IMR-90 (cell line): ENCODE measurements around the gene MYO3B. TPM values are rescaled to one million over a fixed set of nuclear protein-coding genes. Genes with fewer than 3 reads are reported as not detected.

Experiments
- ATAC-seq: fragments of 200-7000 bp; cut with Tn5 transposase; 2 replicates; pipeline ENCODE4 v1.9.1; 2020; ENCODE audit warnings: low read depth, mild to moderate bottlenecking, moderate library complexity
- BruUV-seq: library from RNA; stranded (reverse); fragments of 400-500 nt; replicated peaks from 2 replicates; lab custom pipeline; 2021; lab: Mats Ljungman, UMichigan
- CTCF ChIA-PET: fragments of 300-600 bp; formaldehyde crosslinking; extraction: SDS; loops from one replicate; lab custom pipeline; 2021; ENCODE audit warnings: antibody characterized with exemption; lab: Yijun Ruan, JAX
- POLR2A ChIA-PET: fragments of 300-600 bp; sonication (Branson Sonifier 250); formaldehyde crosslinking; loops from one replicate; lab custom pipeline; 2022; ENCODE audit warnings: antibody characterized with exemption; ENCODE audit not compliant: unreplicated experiment; lab: Charles Lee
- DNase-seq: peaks from one replicate; pipeline ENCODE4 v3.0.0; 2013
- H2AFZ ChIP-seq: replicated peaks from 2 replicates; pipeline ENCODE3; 2013; ENCODE audit warnings: low read length, mild to moderate bottlenecking; ENCODE audit not compliant: poor library complexity
- H2AK5ac ChIP-seq: 2 replicates; pipeline ENCODE4 v1.6.1; 2013; ENCODE audit warnings: low read depth, low read length, inconsistent platforms
- H2AK9ac ChIP-seq: replicated peaks from 2 replicates; pipeline ENCODE3; 2013; ENCODE audit warnings: mild to moderate bottlenecking, low read depth, low read length, moderate library complexity; ENCODE audit not compliant: poor library complexity
- H2BK120ac ChIP-seq: 2 replicates; pipeline ENCODE4 v1.6.1; 2013; ENCODE audit warnings: low read depth, low read length, inconsistent platforms
- H2BK15ac ChIP-seq: 3 replicates; pipeline ENCODE4 v1.6.1; 2013; ENCODE audit warnings: low read depth, low read length, inconsistent platforms
- H2BK20ac ChIP-seq: 2 replicates; pipeline ENCODE4 v1.6.1; 2013; ENCODE audit warnings: low read depth, mild to moderate bottlenecking, inconsistent platforms, low read length, moderate library complexity
- H2BK5ac ChIP-seq: 2 replicates; pipeline ENCODE4 v1.6.1; 2013; ENCODE audit warnings: mild to moderate bottlenecking, low read depth, low read length, inconsistent platforms; ENCODE audit not compliant: poor library complexity, severe bottlenecking
- H3K14ac ChIP-seq: replicated peaks from 2 replicates; pipeline ENCODE4 v1.6.1; 2013; ENCODE audit warnings: low read depth, low read length, inconsistent platforms
- H3K18ac ChIP-seq: 2 replicates; pipeline ENCODE4 v1.6.1; 2013; ENCODE audit warnings: low read depth, low read length, control low read depth
- H3K23ac ChIP-seq: 2 replicates; pipeline ENCODE4 v1.6.1; 2013; ENCODE audit warnings: low read depth, low read length, inconsistent platforms
- H3K27ac ChIP-seq: 2 replicates; pipeline ENCODE4 v1.5.1; 2013; ENCODE audit warnings: mild to moderate bottlenecking, control low read depth, low read length; ENCODE audit not compliant: insufficient read depth
- H3K27me3 ChIP-seq: 2 replicates; pipeline ENCODE4 v1.6.1; 2013; ENCODE audit warnings: low read length; ENCODE audit not compliant: control insufficient read depth, insufficient read depth
- H3K36me3 ChIP-seq: 2 replicates; pipeline ENCODE4 v1.6.1; 2013; ENCODE audit warnings: low read length, mixed read lengths; ENCODE audit not compliant: control insufficient read depth, insufficient read depth
- H3K4ac ChIP-seq: 2 replicates; pipeline ENCODE4 v1.6.1; 2013; ENCODE audit warnings: low read depth, low read length, inconsistent platforms
- H3K4me1 ChIP-seq: 2 replicates; pipeline ENCODE4 v1.6.1; 2013; ENCODE audit warnings: low read length, mixed read lengths; ENCODE audit not compliant: control insufficient read depth, insufficient read depth
- H3K4me2 ChIP-seq: 2 replicates; pipeline ENCODE4 v1.6.1; 2013; ENCODE audit warnings: low read depth, mild to moderate bottlenecking, control low read depth, low read length, moderate library complexity
- H3K4me3 ChIP-seq: 2 replicates; pipeline ENCODE4 v1.5.1; 2013; ENCODE audit warnings: low read depth, mild to moderate bottlenecking, control low read depth, low read length, moderate library complexity; ENCODE audit not compliant: insufficient read depth
- H3K56ac ChIP-seq: 2 replicates; pipeline ENCODE4 v1.6.1; 2013; ENCODE audit warnings: low read length, inconsistent platforms; ENCODE audit not compliant: insufficient read depth; ENCODE audit errors: extremely low read depth
- H3K79me1 ChIP-seq, 2 experiments: 2 replicates each; pipeline ENCODE4 v1.6.1; 2013; ENCODE audit warnings: low read length in 2 of 2, inconsistent platforms in 1 of 2, low read depth in 1 of 2
- H3K9ac ChIP-seq: 2 replicates; pipeline ENCODE4 v1.6.1; 2013; ENCODE audit warnings: low read depth, low read length, control low read depth
- H3K9me1 ChIP-seq: 2 replicates; pipeline ENCODE4 v1.6.1; 2013; ENCODE audit warnings: low read length, inconsistent platforms; ENCODE audit not compliant: insufficient read depth
- H3K9me3 ChIP-seq: 2 replicates; pipeline ENCODE4 v1.6.1; 2013; ENCODE audit warnings: low read length; ENCODE audit not compliant: control insufficient read depth, insufficient read depth
- H4K20me1 ChIP-seq: 2 replicates; pipeline ENCODE4 v1.6.1; 2013; ENCODE audit warnings: low read length, inconsistent platforms; ENCODE audit not compliant: insufficient read depth
- H4K5ac ChIP-seq: 2 replicates; pipeline ENCODE4 v1.6.1; 2013; ENCODE audit warnings: mild to moderate bottlenecking, low read depth, low read length, control low read depth
- H4K8ac ChIP-seq, 2 experiments: 2 replicates each; pipeline ENCODE4 v1.6.1; 2013; ENCODE audit warnings: low read depth in 2 of 2, low read length in 2 of 2, control low read depth in 1 of 2, inconsistent platforms in 1 of 2
- H4K91ac ChIP-seq: 2 replicates; pipeline ENCODE4 v1.6.1; 2013; ENCODE audit warnings: low read depth, low read length, inconsistent platforms; ENCODE audit not compliant: insufficient read depth
- CEBPB ChIP-seq: IDR thresholded peaks from 2 replicates; pipeline ENCODE4 v1.6.1; 2012; ENCODE audit warnings: low read depth, low read length, improper control_type of control experiment
- CHD1 ChIP-seq: IDR thresholded peaks from 2 replicates; pipeline ENCODE4 v1.6.1; 2012; ENCODE audit warnings: low read depth, low read length, improper control_type of control experiment
- FOS ChIP-seq: fragments of 150-350 bp; IDR thresholded peaks from 2 replicates; pipeline ENCODE4 v1.6.1; 2016; ENCODE audit warnings: low read depth, low read length
- MAFK ChIP-seq: IDR thresholded peaks from 2 replicates; pipeline ENCODE4 v1.6.1; 2012; ENCODE audit warnings: low read depth, low read length, improper control_type of control experiment
- NFE2L2 ChIP-seq: fragments of 150-350 bp; IDR thresholded peaks from 2 replicates; pipeline ENCODE4 v1.6.1; 2016; ENCODE audit warnings: low read depth, mild to moderate bottlenecking, low read length
- SMC3 ChIP-seq: fragments of 150-350 bp; IDR thresholded peaks from 2 replicates; pipeline ENCODE4 v1.6.1; 2016; ENCODE audit warnings: low read depth, mild to moderate bottlenecking, antibody characterized with exemption, low read length, moderate library complexity
- dilution Hi-C: fragments of 300-500 bp; cut with HindIII; formaldehyde crosslinking; loops from one replicate; pipeline ENCODE4 v1.14.3; 2018; ENCODE audit warnings: low sequenced_read_pairs; ENCODE audit not compliant: unreplicated experiment
- in situ Hi-C: fragments of 300-500 bp; cut with MboI; formaldehyde crosslinking; loops from 3 replicates; pipeline ENCODE4 v1.14.3; 2019; ENCODE audit warnings: low sequenced_read_pairs, inconsistent platforms, mixed read lengths
- intact Hi-C: fragments of 100-400 bp; cut with micrococcal nuclease; formaldehyde crosslinking; loops from 2 replicates; pipeline ENCODE4 v1.10.0; 2022
- polyA plus RNA-seq, 3 experiments: library from polyadenylated mRNA; depleted of rRNA; stranded (reverse); fragments of >200 nt; gene quantifications; 2 replicates each; pipeline ENCODE4 v1.2.3, GENCODE V29; 2012; ENCODE audit warnings: low replicate concordance in 1 of 3
- total RNA-seq: library from RNA; depleted of rRNA; stranded (reverse); fragments of >200 nt; gene quantifications from 2 replicates; pipeline ENCODE4 v1.2.3, GENCODE V29; 2012

Gene MYO3B
- total and polyA plus RNA-seq, 2 of the 4 experiments (the other 2 are of a cell fraction), result 0.02 TPM; not detected in 1

GRCh38 chr2:170265321-170265720, 87.4 kb downstream of the MYO3B start:
- Histone ChIP-seq H4K91ac (no peak overlapping the region), H3K27ac (no peak overlapping the region), H3K56ac (no peak overlapping the region), H3K9me3 (no peaks in the 10 kb centered on the region), H2BK5ac (no peak overlapping the region), H4K20me1 (no peaks in the 10 kb centered on the region), H3K36me3 (no peaks in the 10 kb centered on the region), H3K4ac (no peak overlapping the region), H3K14ac (no peak overlapping the region), H3K4me3 (no peak overlapping the region), H2AK9ac (no peak overlapping the region), H4K8ac (no peak overlapping the region), H4K5ac (no peak overlapping the region), H2BK20ac (no peak overlapping the region), H2AFZ (no peak overlapping the region), H2BK15ac (no peak overlapping the region), H3K9ac (no peak overlapping the region), H3K4me1 (no peaks in the 10 kb centered on the region), H2BK120ac (no peak overlapping the region), H3K27me3 (no peaks in the 10 kb centered on the region), H3K18ac (no peak overlapping the region), H3K79me1 (no peaks in the 10 kb centered on the region), H2AK5ac (no peak overlapping the region), H3K9me1 (no peaks in the 10 kb centered on the region), H3K4me2 (no peak overlapping the region), H3K23ac (no peak overlapping the region)
- CTCF ChIA-PET, result no interaction called here
- dilution Hi-C loops (no loop called here), in situ Hi-C loops (no loop called here), intact Hi-C loops (no loop called here)
- POLR2A ChIA-PET, result no interaction called here
- no TSS peak for BruUV-seq
- DNase-seq (no peak), ATAC-seq (no peak)
- no peak for TF ChIP-seq NFE2L2
- no peak for TF ChIP-seq MAFK
- no peak for TF ChIP-seq CEBPB
- no peak for TF ChIP-seq FOS
- TF ChIP-seq CHD1, result no peak
- no peak for TF ChIP-seq SMC3
